GM23338 (cell line): Measurements from ENCODE around the gene PMIS2. TPM values are rescaled to one million over a fixed set of nuclear protein-coding genes. Genes with fewer than 3 reads are reported as not detected.

Source experiments
- ATAC-seq: fragments of 200-7000 bp; cut with Tn5 transposase; 3 replicates; pipeline ENCODE4 v1.9.1; 2020
- DNase-seq: peaks from one replicate; pipeline ENCODE4 v3.0.0-alpha.2; 2015; ENCODE audit warnings: low spot score
- H2AFZ ChIP-seq: fragments of 200-600 bp; sonication (generic); 2 replicates; pipeline ENCODE4 v1.8.0; 2016; ENCODE audit warnings: antibody characterized with exemption, mild to moderate bottlenecking, moderate library complexity
- H3F3A ChIP-seq: fragments of 200-600 bp; sonication (generic); replicated peaks from 2 replicates; pipeline ENCODE4 v1.8.0; 2017; ENCODE audit warnings: antibody characterized with exemption, mixed run types, low read depth
- H3K27ac ChIP-seq: fragments of 200-600 bp; sonication (generic); 2 replicates; pipeline ENCODE4 v1.6.1; 2016; ENCODE audit warnings: low read depth
- H3K27me3 ChIP-seq: fragments of 200-600 bp; sonication (generic); 2 replicates; pipeline ENCODE4 v1.8.0; 2016; ENCODE audit warnings: mild to moderate bottlenecking, mixed run types, moderate library complexity; ENCODE audit not compliant: insufficient read depth
- H3K36me3 ChIP-seq: fragments of 200-600 bp; sonication (generic); 2 replicates; pipeline ENCODE4 v1.8.0; 2016; ENCODE audit warnings: mild to moderate bottlenecking; ENCODE audit not compliant: insufficient read depth
- H3K4me1 ChIP-seq: fragments of 200-600 bp; sonication (generic); 2 replicates; pipeline ENCODE4 v1.8.0; 2016; ENCODE audit warnings: mild to moderate bottlenecking, moderate library complexity; ENCODE audit not compliant: insufficient read depth
- H3K4me2 ChIP-seq: fragments of 200-600 bp; sonication (generic); 2 replicates; pipeline ENCODE4 v1.7.1; 2017; ENCODE audit warnings: mixed run types
- H3K4me3 ChIP-seq: fragments of 200-600 bp; sonication (generic); 2 replicates; pipeline ENCODE4 v1.6.1; 2016; ENCODE audit warnings: mixed run types
- H3K79me2 ChIP-seq: fragments of 200-600 bp; sonication (generic); replicated peaks from 2 replicates; pipeline ENCODE4 v1.8.0; 2017; ENCODE audit warnings: mild to moderate bottlenecking; ENCODE audit not compliant: insufficient read depth
- H3K9me2 ChIP-seq: fragments of 200-600 bp; sonication (generic); 2 replicates; pipeline ENCODE4 v1.8.0; 2017; ENCODE audit not compliant: insufficient read depth
- H4K20me1 ChIP-seq: fragments of 200-600 bp; sonication (generic); replicated peaks from 2 replicates; pipeline ENCODE4 v1.8.0; 2017; ENCODE audit warnings: mild to moderate bottlenecking; ENCODE audit not compliant: insufficient read depth
- H3K27ac Mint-ChIP-seq: 2 replicates; pipeline ENCODE4 v1.8.0; 2020; ENCODE audit warnings: inconsistent platforms, mild to moderate bottlenecking, moderate library complexity, mixed read lengths
- H3K27me3 Mint-ChIP-seq: 3 replicates; pipeline ENCODE4 v1.8.0; 2022; ENCODE audit warnings: low read depth, mild to moderate bottlenecking, moderate library complexity, mixed read lengths, inconsistent platforms; ENCODE audit not compliant: insufficient read depth, poor library complexity
- H3K36me3 Mint-ChIP-seq: 3 replicates; pipeline ENCODE4 v1.8.0; 2021; ENCODE audit warnings: low read depth, mild to moderate bottlenecking, inconsistent platforms, moderate library complexity, mixed read lengths
- H3K4me1 Mint-ChIP-seq: 3 replicates; pipeline ENCODE4 v1.8.0; 2020; ENCODE audit warnings: mild to moderate bottlenecking, inconsistent platforms, mixed read lengths
- H3K4me3 Mint-ChIP-seq: 3 replicates; pipeline ENCODE4 v1.8.0; 2021; ENCODE audit warnings: moderate library complexity, mild to moderate bottlenecking, inconsistent platforms, mixed read lengths
- H3K9me3 Mint-ChIP-seq: 3 replicates; pipeline ENCODE4 v1.8.0; 2020; ENCODE audit warnings: moderate library complexity, mild to moderate bottlenecking, inconsistent platforms, mixed read lengths
- CREB1 ChIP-seq: fragments of 250-450 bp; sonication (Bioruptor Pico); IDR thresholded peaks from 2 replicates; pipeline ENCODE4 v1.5.0; 2020; ENCODE audit warnings: low read depth, mild to moderate bottlenecking, moderate library complexity
- CTCF ChIP-seq, 2 experiments: fragments of 200-600 bp in 1 of 2; sonication (generic) in 1 of 2; conservative IDR thresholded peaks; 2 replicates each; pipeline versions ENCODE4 v1.5.1 to v1.6.1; 2016 to 2017; ENCODE audit warnings: antibody characterized with exemption in 2 of 2, low read depth in 2 of 2, mild to moderate bottlenecking in 2 of 2, moderate library complexity in 1 of 2
- ETS1 ChIP-seq: IDR thresholded peaks from 2 replicates; pipeline ENCODE4 v1.6.1; 2016; ENCODE audit warnings: antibody characterized with exemption
- EZH2 ChIP-seq: fragments of 200-600 bp; sonication (generic); IDR thresholded peaks from one replicate; pipeline ENCODE4 v1.8.0; 2017; ENCODE audit warnings: antibody characterized with exemption, mild to moderate bottlenecking, low read depth; ENCODE audit not compliant: unreplicated experiment
- EZH2phosphoT487 ChIP-seq: fragments of 200-600 bp; sonication (generic); IDR thresholded peaks from one replicate; pipeline ENCODE4 v1.8.1; 2018; ENCODE audit warnings: antibody characterized with exemption; ENCODE audit not compliant: unreplicated experiment
- JUNB ChIP-seq: IDR thresholded peaks from one replicate; pipeline ENCODE4 v1.6.1; 2016; ENCODE audit warnings: antibody characterized with exemption; ENCODE audit not compliant: unreplicated experiment
- NANOG ChIP-seq: IDR thresholded peaks from 2 replicates; pipeline ENCODE4 v1.6.1; 2016; ENCODE audit warnings: antibody characterized with exemption, borderline replicate concordance
- POLR2AphosphoS5 ChIP-seq: IDR thresholded peaks from 2 replicates; pipeline ENCODE4 v1.6.1; 2016; ENCODE audit warnings: antibody characterized with exemption, low read depth
- REST ChIP-seq: IDR thresholded peaks from one replicate; pipeline ENCODE4 v1.6.1; 2018; ENCODE audit warnings: antibody characterized with exemption; ENCODE audit not compliant: unreplicated experiment
- STAT1 ChIP-seq: IDR thresholded peaks from one replicate; pipeline ENCODE4 v1.6.1; 2016; ENCODE audit warnings: antibody characterized with exemption; ENCODE audit not compliant: unreplicated experiment
- ZNF114 ChIP-seq: fragments of 250-450 bp; sonication (Bioruptor Pico); IDR thresholded peaks from 2 replicates; pipeline ENCODE4 v1.5.0; 2020; ENCODE audit warnings: mild to moderate bottlenecking, moderate library complexity
- ZNF331 ChIP-seq: fragments of 250-450 bp; sonication (Bioruptor Pico); IDR thresholded peaks from 2 replicates; pipeline ENCODE4 v1.5.0; 2020; ENCODE audit warnings: low read depth, mild to moderate bottlenecking, moderate library complexity
- ZNF462 ChIP-seq: fragments of 250-450 bp; sonication (Bioruptor Pico); IDR thresholded peaks from 2 replicates; pipeline ENCODE4 v1.5.0; 2020; ENCODE audit warnings: mild to moderate bottlenecking, moderate library complexity
- polyA plus RNA-seq: library from polyadenylated mRNA; unstranded; fragments of >200 nt; fragmentation: Nextera tagmentation; extraction: Ambion mirVana; gene quantifications from 2 replicates; pipeline ENCODE4 v1.2.1, GENCODE V29; 2016
- total RNA-seq: library from RNA; depleted of rRNA; stranded (reverse); fragments of >200 nt; shearing (Covaris generic); gene quantifications from 2 replicates; pipeline ENCODE4 v1.2.3, GENCODE V29; 2014

PMIS2 gene
- total and polyA plus RNA-seq, 2 experiments from 2014 or later: not detected

GRCh38 chr19:35546532-35546931 lies 39.4 kb upstream of the PMIS2 start:
- Histone ChIP-seq H3K9me2 (no peaks in the 10 kb centered on the region), H3K27me3 (no peaks in the 10 kb centered on the region), H3K4me2 (peak overlapping the region; percentile 98), H2AFZ (no peak overlapping the region), H3K36me3 (peaks cover 1% of the 10 kb centered on the region; the same call in 1 of the 2 replicates), H3K4me3 (peak overlapping the region; percentile 99), H3K4me1 (peaks cover 15% of the 10 kb centered on the region; the same call in 1 of the 2 replicates), H4K20me1 (peaks cover 9% of the 10 kb centered on the region), H3K79me2 (peaks cover 27% of the 10 kb centered on the region), H3K27ac (no peak overlapping the region), H3F3A (peaks cover 13% of the 10 kb centered on the region; the same call in 1 of the 2 replicates)
- H3K27me3 Mint-ChIP-seq: peaks cover 11% of the 10 kb centered on the region
- ATAC-seq: no peak
- peaks cover 50% of the 10 kb centered on the region for H3K36me3 Mint-ChIP-seq
- TF ChIP-seq ZNF114 (CRISPR knock-in tag) (no peak), EZH2phosphoT487 (no peak), ETS1 (no peak), EZH2 (no peak), ZNF462 (CRISPR knock-in tag) (no peak), ZNF331 (CRISPR knock-in tag) (no peak), POLR2AphosphoS5 (no peak), CREB1 (no peak), REST (no peak), STAT1 (no peak), NANOG (no peak), JUNB (no peak), CTCF (conservative IDR thresholded peaks at IDR 0.05; ENCODE audit: low read depth in 2 of 2) (no peak)
- peaks cover 29% of the 10 kb centered on the region for H3K4me1 Mint-ChIP-seq
- no peak for DNase-seq
- H3K27ac Mint-ChIP-seq: peak overlapping the region; percentile 70; the same call in 1 of the 2 replicates
- H3K9me3 Mint-ChIP-seq: no peaks in the 10 kb centered on the region; the same call in 2 of the 3 replicates
- H3K4me3 Mint-ChIP-seq: peak overlapping the region; percentile 99
